ENCODE results near the gene C10orf88. TPM values are rescaled to one million over a fixed set of nuclear protein-coding genes. Genes with fewer than 3 reads are reported as not detected.

C10orf88 gene
- total and polyA plus RNA-seq, 9 of the 15 experiments (the other 6 are each of a cell fraction or from before 2014, with no cell fraction given): 2.5 to 9.6 (median 7.5) TPM

DNA sequence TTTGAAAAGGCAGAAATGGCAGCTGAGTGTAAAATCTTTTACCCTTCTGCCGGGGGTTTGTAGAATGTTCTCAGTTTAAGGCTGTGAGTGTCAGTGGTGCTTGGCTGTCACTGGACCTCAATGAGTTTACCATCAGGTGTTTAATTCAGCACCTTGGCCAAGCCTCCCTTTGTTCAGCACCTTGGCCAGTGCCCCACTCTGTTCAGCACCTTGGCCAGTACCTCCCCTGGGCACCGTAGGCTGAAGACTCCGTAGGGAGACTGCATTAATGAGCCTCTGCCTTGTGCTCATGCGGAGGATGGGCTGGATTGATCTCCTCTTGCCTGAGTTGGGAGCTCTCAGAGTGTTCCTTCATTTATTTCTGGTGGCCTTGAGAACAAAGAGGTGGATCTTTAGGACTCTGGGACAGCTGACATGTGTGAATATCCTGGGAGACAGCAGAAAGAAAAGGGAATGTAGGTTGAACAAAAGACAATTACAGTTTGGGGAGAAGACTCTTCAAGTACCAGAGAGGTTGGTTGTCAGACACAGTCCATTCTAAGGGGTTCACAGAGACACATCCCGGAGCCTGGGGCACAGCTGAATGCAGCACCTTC, 42.0 kb downstream of the C10orf88 start (continued):
- TF ChIP-seq, protein P1, sequence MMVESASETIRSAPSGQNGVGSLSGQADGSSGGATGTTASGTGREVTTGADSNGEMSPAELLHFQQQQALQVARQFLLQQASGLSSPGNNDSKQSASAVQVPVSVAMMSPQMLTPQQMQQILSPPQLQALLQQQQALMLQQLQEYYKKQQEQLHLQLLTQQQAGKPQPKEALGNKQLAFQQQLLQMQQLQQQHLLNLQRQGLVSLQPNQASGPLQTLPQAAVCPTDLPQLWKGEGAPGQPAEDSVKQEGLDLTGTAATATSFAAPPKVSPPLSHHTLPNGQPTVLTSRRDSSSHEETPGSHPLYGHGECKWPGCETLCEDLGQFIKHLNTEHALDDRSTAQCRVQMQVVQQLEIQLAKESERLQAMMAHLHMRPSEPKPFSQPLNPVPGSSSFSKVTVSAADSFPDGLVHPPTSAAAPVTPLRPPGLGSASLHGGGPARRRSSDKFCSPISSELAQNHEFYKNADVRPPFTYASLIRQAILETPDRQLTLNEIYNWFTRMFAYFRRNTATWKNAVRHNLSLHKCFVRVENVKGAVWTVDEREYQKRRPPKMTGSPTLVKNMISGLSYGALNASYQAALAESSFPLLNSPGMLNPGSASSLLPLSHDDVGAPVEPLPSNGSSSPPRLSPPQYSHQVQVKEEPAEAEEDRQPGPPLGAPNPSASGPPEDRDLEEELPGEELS (CRISPR knock-in tag; IDR thresholded peaks at IDR 0.05; ENCODE audit: borderline replicate concordance): peak; percentile 98
- TF ChIP-seq ZNF699 (CRISPR knock-in tag; IDR thresholded peaks at IDR 0.05; ENCODE audit: insufficient replicate concordance) (no peak), KAT8 (IDR thresholded peaks at IDR 0.05; ENCODE audit: low read depth) (no peak), HDGF (IDR thresholded peaks at IDR 0.05) (no peak), ZNF586 (CRISPR knock-in tag; conservative IDR thresholded peaks at IDR 0.05) (no peak), KLF16 (IDR thresholded peaks at IDR 0.05) (no peak), SRSF1 (IDR thresholded peaks at IDR 0.05; ENCODE audit: low read depth, low read length) (no peak), NFATC3 (IDR thresholded peaks at IDR 0.05) (no peak), FUS (optimal IDR thresholded peaks at IDR 0.05; ENCODE audit: low read depth, low read length) (no peak), ATF1 (CRISPR knock-in tag; IDR thresholded peaks at IDR 0.05) (peak; percentile 70; the same call in 1 of the 2 replicates), ATF1 (tag; IDR thresholded peaks at IDR 0.05) (no peak), KAT2B (IDR thresholded peaks at IDR 0.05; ENCODE audit: low read depth, low read length) (no peak), CHCHD3 (CRISPR knock-in tag; IDR thresholded peaks at IDR 0.05) (no peak), TGIF2 (CRISPR knock-in tag; IDR thresholded peaks at IDR 0.05) (peak; percentile 99), HMGN3 (IDR thresholded peaks at IDR 0.05; ENCODE audit: borderline replicate concordance, extremely low read depth, insufficient read length, low read depth, low read length) (no peak), POLR3G (IDR thresholded peaks at IDR 0.05; ENCODE audit: extremely low read depth, insufficient read length, insufficient replicate concordance) (no peak), CHD2 (IDR thresholded peaks at IDR 0.05; ENCODE audit: low read depth, low read length) (no peak), SETDB1 (IDR thresholded peaks at IDR 0.05; ENCODE audit: low read length) (no peak)
- TF ChIP-seq, protein P2, sequence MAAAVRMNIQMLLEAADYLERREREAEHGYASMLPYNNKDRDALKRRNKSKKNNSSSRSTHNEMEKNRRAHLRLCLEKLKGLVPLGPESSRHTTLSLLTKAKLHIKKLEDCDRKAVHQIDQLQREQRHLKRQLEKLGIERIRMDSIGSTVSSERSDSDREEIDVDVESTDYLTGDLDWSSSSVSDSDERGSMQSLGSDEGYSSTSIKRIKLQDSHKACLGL (CRISPR knock-in tag; IDR thresholded peaks at IDR 0.05; ENCODE audit: borderline replicate concordance, poor library complexity, severe bottlenecking): no peak
